OCI-LY1 (cell line): ENCODE results near the gene GPR42.
"Not testable (repeated sequence)": the region's sequence is repeated elsewhere in the genome, so short reads cannot be mapped to it uniquely, and the experiment has no call there.

Experiments used
- H2AFZ ChIP-seq: fragments of 200-600 bp; sonication (generic), shearing (Covaris generic); 2 replicates; pipeline ENCODE4 v1.6.0; 2014; ENCODE audit warnings: antibody characterized with exemption, mild to moderate bottlenecking, low read length
- H3F3A ChIP-seq: fragments of 200-600 bp; sonication (generic), shearing (Covaris generic); 2 replicates; pipeline ENCODE4 v1.6.0; 2014; ENCODE audit warnings: mild to moderate bottlenecking, antibody characterized with exemption, low read length, moderate library complexity; ENCODE audit not compliant: insufficient read depth
- H3K27ac ChIP-seq: fragments of 200-600 bp; sonication (generic); 2 replicates; pipeline ENCODE4 v1.5.1; 2014; ENCODE audit warnings: low read length, mixed run types, mild to moderate bottlenecking, low read depth; ENCODE audit not compliant: poor library complexity, severe bottlenecking
- H3K27me3 ChIP-seq: fragments of 200-600 bp; sonication (generic); 2 replicates; pipeline ENCODE4 v1.6.0; 2014; ENCODE audit warnings: antibody characterized with exemption, mild to moderate bottlenecking, low read length, moderate library complexity; ENCODE audit not compliant: insufficient read depth
- H3K36me3 ChIP-seq: fragments of 200-600 bp; sonication (generic); 2 replicates; pipeline ENCODE4 v1.6.1; 2014; ENCODE audit warnings: mild to moderate bottlenecking, antibody characterized with exemption, low read length, moderate library complexity, mixed read lengths; ENCODE audit not compliant: insufficient read depth
- H3K4me1 ChIP-seq: fragments of 200-600 bp; sonication (generic); 2 replicates; pipeline ENCODE4 v1.5.1; 2014; ENCODE audit warnings: mild to moderate bottlenecking, low read length, moderate library complexity; ENCODE audit not compliant: insufficient read depth, severe bottlenecking
- H3K4me2 ChIP-seq: fragments of 200-600 bp; sonication (generic), shearing (Covaris generic); 2 replicates; pipeline ENCODE4 v1.6.1; 2014; ENCODE audit warnings: low read length
- H3K4me3 ChIP-seq: fragments of 200-600 bp; sonication (generic); 2 replicates; pipeline ENCODE4 v1.5.1; 2014; ENCODE audit warnings: low read length, low read depth, mild to moderate bottlenecking, mixed read lengths; ENCODE audit not compliant: poor library complexity, severe bottlenecking
- H3K79me2 ChIP-seq: fragments of 200-600 bp; shearing (Covaris generic); 2 replicates; pipeline ENCODE4 v1.6.1; 2016; ENCODE audit warnings: mixed run types, low read length, mixed read lengths; ENCODE audit not compliant: insufficient read depth
- H3K9ac ChIP-seq: fragments of 200-600 bp; sonication (generic), shearing (Covaris generic); 2 replicates; pipeline ENCODE4 v1.6.1; 2014; ENCODE audit warnings: mild to moderate bottlenecking, low read length, mixed read lengths
- H3K9me2 ChIP-seq: fragments of 200-600 bp; sonication (generic), shearing (Covaris generic); 2 replicates; pipeline ENCODE4 v1.6.1; 2014; ENCODE audit warnings: low read depth, mild to moderate bottlenecking, low read length, mixed read lengths
- H3K9me3 ChIP-seq: fragments of 200-600 bp; shearing (Covaris generic); 2 replicates; pipeline ENCODE4 v1.6.1; 2014; ENCODE audit warnings: low read length, mixed read lengths
- H4K20me1 ChIP-seq: fragments of 200-600 bp; sonication (generic), shearing (Covaris generic); 2 replicates; pipeline ENCODE4 v1.6.0; 2016; ENCODE audit warnings: mild to moderate bottlenecking, low read length; ENCODE audit not compliant: insufficient read depth
- EZH2 ChIP-seq: fragments of 200-600 bp; sonication (generic), shearing (Covaris generic); IDR thresholded peaks from 2 replicates; pipeline ENCODE4 v1.8.0; 2017; ENCODE audit warnings: borderline replicate concordance, mixed run types, mild to moderate bottlenecking, antibody characterized with exemption, low read length, moderate library complexity, mixed read lengths
- TF ChIP-seq, protein P1 (sequence below): fragments of 200-600 bp; sonication (generic), shearing (Covaris generic); IDR thresholded peaks from 2 replicates; pipeline ENCODE4 v1.5.1; 2017; ENCODE audit warnings: mild to moderate bottlenecking, antibody characterized with exemption, low read length, moderate library complexity, mixed read lengths

Gene GPR42

DNA sequence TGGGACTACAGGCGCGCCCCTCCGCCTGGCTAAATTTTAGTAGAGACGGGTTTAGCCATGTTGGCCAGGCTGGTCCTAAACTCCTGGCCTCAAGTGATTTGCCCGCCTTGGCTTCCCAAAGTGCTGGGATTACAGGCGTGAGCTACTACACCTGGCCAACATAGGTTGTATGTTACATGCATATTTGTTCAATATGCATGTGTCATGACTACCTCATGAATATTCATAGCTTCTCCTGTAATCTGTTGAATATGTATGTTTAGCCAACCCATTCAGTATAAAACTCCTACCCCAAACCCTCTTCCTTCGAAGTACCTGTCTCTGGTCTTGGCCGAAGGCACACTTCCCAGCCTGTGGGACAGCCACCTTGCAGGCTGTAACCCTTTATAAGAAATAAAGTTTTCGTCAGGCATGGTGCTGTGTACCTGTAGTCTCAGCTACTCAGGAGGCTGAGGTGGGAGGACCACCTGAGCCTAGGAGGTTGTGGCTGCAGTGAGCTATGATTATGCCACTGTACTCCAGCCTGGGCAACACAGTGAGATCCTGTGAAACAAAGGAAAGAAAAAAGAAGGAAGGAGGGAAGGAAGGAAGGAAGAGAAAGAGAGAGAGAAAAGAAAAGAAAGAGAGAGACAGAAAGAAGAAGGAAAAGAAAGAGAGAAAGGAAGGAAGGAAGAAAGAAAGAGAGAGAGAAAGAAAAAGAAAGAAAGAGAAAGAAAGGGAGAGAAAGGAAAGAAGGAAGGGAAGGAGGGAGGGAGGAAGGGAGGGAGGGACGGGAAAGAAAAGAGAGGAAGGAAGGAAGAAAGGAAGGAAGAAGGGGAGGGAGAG, 29.3 kb downstream of the GPR42 start:
- H3K4me3 ChIP-seq, result no peak overlapping the region
- H3K9me3 ChIP-seq, result no peaks in the 10 kb centered on the region
- H3K36me3 ChIP-seq, result no peaks in the 10 kb centered on the region
- H3K9me2 ChIP-seq, result no peaks in the 10 kb centered on the region
- peaks cover 3% of the 10 kb centered on the region; the same call in 1 of the 2 replicates for H3K27me3 ChIP-seq
- no peaks in the 10 kb centered on the region for H3F3A ChIP-seq
- TF ChIP-seq, protein P1, sequence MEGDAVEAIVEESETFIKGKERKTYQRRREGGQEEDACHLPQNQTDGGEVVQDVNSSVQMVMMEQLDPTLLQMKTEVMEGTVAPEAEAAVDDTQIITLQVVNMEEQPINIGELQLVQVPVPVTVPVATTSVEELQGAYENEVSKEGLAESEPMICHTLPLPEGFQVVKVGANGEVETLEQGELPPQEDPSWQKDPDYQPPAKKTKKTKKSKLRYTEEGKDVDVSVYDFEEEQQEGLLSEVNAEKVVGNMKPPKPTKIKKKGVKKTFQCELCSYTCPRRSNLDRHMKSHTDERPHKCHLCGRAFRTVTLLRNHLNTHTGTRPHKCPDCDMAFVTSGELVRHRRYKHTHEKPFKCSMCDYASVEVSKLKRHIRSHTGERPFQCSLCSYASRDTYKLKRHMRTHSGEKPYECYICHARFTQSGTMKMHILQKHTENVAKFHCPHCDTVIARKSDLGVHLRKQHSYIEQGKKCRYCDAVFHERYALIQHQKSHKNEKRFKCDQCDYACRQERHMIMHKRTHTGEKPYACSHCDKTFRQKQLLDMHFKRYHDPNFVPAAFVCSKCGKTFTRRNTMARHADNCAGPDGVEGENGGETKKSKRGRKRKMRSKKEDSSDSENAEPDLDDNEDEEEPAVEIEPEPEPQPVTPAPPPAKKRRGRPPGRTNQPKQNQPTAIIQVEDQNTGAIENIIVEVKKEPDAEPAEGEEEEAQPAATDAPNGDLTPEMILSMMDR, result no peak
- no peak for TF ChIP-seq EZH2
- no peak overlapping the region for H2AFZ ChIP-seq
- no peaks in the 10 kb centered on the region for H4K20me1 ChIP-seq
- no peak overlapping the region for H3K27ac ChIP-seq
- H3K79me2 ChIP-seq, result no peaks in the 10 kb centered on the region
- no peaks in the 10 kb centered on the region for H3K4me1 ChIP-seq
- no peak overlapping the region for H3K9ac ChIP-seq
- H3K4me2 ChIP-seq, result no peak overlapping the region

DNA sequence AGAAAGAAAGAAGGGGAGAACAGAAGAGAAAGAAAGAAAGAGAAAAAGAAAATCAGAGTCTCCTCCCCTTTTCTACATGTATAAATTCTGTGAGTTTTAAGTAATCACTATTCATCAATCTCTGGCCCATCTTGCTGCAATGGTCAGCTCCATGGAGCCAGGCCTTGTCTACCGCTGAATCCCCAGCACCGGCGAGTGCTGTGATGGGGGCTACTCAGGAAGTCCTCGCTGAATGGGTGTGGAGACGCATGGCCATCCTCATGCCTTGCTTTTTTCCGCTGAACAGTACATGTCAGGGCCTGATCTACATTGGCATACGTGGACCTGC, 29.9 kb downstream of the GPR42 start:
- TF ChIP-seq EZH2, result no peak
- TF ChIP-seq, protein P1, result no peak
- Histone ChIP-seq H3K27me3 (peaks cover 3% of the 10 kb centered on the region; the same call in 1 of the 2 replicates), H4K20me1 (no peaks in the 10 kb centered on the region), H2AFZ (no peak overlapping the region), H3K9me3 (no peaks in the 10 kb centered on the region), H3F3A (no peaks in the 10 kb centered on the region), H3K9me2 (no peaks in the 10 kb centered on the region), H3K4me3 (no peak overlapping the region), H3K36me3 (no peaks in the 10 kb centered on the region), H3K9ac (no peak overlapping the region), H3K27ac (no peak overlapping the region), H3K79me2 (no peaks in the 10 kb centered on the region), H3K4me2 (no peak overlapping the region), H3K4me1 (no peaks in the 10 kb centered on the region)

DNA sequence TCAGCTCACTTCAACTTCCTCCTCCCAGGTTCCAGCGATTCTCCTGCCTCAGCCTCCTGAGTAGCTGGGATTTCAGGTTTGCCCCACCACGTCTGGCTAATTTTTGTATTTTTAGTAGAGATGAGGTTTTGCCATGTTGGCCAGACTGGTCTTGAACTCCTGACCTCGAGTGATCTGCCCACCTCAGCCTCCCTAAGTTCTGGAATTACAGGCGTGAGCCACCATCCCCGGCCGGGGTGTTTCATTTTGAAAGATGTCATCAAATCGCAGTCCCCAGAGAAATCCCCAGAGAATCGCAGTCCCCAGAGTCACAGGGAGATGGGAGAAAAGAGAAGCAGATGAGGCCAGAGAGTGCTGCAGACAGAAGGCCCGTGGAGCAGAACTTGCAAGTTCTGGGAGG, 30.5 kb downstream of the GPR42 start:
- H2AFZ ChIP-seq, H3K4me3 ChIP-seq, H3K27me3 ChIP-seq, H3K79me2 ChIP-seq, H3K36me3 ChIP-seq, H3K9ac ChIP-seq, H3K9me2 ChIP-seq, H3K4me1 ChIP-seq, H3F3A ChIP-seq, H3K4me2 ChIP-seq, H4K20me1 ChIP-seq, H3K27ac ChIP-seq, H3K9me3 ChIP-seq: not testable (repeated sequence)

DNA sequence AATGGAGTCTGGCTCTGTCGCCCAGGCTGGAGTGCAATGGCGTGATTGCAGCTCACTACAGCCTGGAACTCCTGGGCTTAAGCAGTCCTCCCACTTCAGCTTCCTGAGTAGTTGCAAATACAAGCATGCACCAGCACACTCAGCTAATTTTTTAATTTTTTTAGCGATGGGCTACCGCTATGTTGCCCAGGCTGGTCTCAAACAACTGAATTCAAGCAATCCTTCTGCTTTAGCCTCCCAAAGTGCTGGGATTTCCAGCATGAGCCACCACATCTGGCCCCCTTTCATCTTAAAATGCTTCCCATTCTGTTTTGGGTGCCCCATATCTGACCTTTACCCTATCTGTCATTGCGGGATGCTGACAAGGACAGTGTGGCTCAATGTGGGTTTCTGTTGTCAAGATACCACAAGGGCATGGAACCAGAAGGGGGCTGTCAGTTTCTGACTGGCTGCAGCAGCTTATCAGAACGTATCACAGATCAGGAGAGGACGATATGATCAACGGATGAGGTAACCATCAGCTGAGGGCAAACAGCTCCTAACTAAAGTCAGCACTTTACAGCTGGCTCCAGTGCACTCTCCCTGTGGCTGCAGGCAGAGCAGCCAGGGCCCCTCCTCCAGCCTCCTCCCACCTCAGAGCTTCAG, 32.4 kb downstream of the GPR42 start:
- peaks cover 5% of the 10 kb centered on the region; the same call in 1 of the 2 replicates for H3K27me3 ChIP-seq

More for the DNA sequence above, 32.4 kb downstream of the GPR42 start:
- H3K4me1 ChIP-seq, result no peaks in the 10 kb centered on the region
- no peaks in the 10 kb centered on the region for H3K79me2 ChIP-seq
- H3K9ac ChIP-seq, result no peak overlapping the region
- H3K4me2 ChIP-seq, result no peak overlapping the region
- no peak overlapping the region for H3K27ac ChIP-seq
- H4K20me1 ChIP-seq, result no peaks in the 10 kb centered on the region
- no peaks in the 10 kb centered on the region for H3K9me2 ChIP-seq
- H3K4me3 ChIP-seq, result no peak overlapping the region
- no peaks in the 10 kb centered on the region for H3F3A ChIP-seq
- no peak overlapping the region for H2AFZ ChIP-seq
- no peaks in the 10 kb centered on the region for H3K36me3 ChIP-seq
- no peak for TF ChIP-seq EZH2
- TF ChIP-seq, protein P1, result no peak
- H3K9me3 ChIP-seq, result no peaks in the 10 kb centered on the region
